Activated gamma-delta T cell (primary cell): ENCODE results near the gene TSPAN9.

ENCODE experiments used
- DNase-seq: peaks from one replicate; lab custom pipeline; 2025; lab: John Stamatoyannopoulos, UW

Gene TSPAN9

GRCh38 chr12:3316776-3317480 lies 239.7 kb downstream of the TSPAN9 start:
- DNase-seq, result no peak

- no peak for DNase-seq
These were observed 240.3 kb downstream of the TSPAN9 start for GRCh38 chr12:3317481-3317815.

DNA sequence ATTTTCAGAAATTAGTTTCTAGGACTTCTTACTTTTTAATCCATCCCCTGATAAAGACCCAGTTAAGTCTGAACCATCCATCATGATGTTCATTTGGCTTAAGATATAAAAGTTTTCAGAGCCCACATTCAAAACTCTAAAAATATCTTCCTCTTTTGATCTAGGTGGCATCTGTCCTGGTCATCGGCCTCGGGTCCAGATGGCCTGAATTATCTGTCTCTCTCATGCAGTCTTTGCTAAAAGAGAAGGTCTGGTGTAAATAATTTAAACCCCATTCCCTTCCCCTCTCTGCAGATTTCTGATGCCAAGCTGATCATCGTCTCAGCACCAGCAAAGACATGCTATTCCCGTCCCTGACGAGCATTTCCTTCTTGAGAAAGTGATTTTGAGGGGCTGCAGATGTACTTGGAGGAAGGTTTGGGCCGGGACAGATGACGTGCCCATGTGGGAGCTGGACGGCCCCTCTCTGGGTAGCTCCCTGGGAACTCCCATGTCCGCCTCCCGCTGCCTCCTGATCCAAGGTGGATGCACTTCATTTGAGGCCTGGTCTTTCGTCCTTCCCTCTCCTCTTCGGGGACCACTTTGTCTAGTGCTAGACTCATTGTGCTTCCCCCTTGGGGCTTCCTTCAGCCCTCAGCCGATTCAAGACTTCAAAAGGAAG lies 240.8 kb downstream of the TSPAN9 start:
- no peak for DNase-seq

DNA sequence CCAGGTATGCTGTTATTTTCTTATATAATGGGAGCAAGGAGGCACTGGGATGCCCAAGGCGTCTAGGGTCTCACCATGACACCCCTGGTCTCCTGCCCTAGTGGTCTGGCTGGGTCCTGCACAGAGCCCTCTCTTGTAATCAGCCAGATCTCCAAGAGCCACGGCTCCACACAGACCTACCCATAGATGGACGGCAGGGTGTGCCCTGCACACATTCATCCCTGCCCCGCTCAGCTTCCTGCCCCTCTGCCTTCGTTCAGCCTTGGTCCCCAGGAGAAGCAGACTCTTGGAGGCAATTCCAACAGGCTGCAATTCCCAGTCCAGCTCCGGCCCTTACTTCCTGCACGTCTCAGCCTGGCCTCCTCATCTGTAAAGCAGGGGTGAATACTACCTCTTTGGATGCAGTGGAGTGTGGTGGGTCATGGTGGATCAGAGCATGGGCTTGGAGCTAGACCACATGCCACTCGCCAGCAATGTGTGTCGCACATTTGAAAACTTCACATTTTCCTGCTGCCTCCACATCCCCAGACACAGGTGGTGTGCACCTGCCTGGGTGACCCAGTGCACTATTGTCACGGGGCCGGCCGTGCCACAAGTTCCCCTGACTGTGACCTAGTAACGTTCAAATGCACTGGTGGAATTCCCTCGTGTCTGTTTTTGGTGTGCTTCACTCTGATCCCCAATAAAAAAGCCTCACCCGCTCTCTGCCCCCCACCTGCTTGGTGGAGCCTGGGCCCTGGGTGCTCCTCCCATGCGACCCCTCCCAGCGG lies 242.7 kb downstream of the TSPAN9 start:
- no peak for DNase-seq

- DNase-seq, result no peak
These were observed 243.8 kb downstream of the TSPAN9 start for GRCh38 chr12:3320881-3321509.

DNA sequence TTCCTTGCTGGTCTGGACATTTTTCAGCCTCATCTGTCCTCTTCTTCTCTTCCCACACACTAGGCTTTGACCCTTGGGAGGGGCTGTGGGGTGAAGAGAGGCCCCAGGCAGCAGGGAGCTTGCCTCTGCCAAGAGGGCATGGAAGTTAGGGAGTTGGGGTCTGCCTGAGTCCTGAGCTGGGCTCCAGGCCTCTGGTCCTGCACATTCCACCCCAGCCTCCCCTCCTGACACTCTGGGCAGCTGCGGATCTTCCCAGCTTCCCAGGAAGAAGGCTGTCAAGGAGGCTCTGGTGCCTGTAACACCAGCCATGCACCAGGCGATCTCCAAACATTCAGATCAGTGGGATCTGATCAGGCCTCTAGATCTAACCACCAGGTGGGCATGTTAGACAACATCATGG lies 244.7 kb downstream of the TSPAN9 start:
- DNase-seq, result no peak

- DNase-seq, result no peak
These were observed 246.0 kb downstream of the TSPAN9 start for GRCh38 chr12:3323002-3323685.

GRCh38 chr12:3325736-3326135 lies 248.6 kb downstream of the TSPAN9 start:
- no peak for DNase-seq

DNA sequence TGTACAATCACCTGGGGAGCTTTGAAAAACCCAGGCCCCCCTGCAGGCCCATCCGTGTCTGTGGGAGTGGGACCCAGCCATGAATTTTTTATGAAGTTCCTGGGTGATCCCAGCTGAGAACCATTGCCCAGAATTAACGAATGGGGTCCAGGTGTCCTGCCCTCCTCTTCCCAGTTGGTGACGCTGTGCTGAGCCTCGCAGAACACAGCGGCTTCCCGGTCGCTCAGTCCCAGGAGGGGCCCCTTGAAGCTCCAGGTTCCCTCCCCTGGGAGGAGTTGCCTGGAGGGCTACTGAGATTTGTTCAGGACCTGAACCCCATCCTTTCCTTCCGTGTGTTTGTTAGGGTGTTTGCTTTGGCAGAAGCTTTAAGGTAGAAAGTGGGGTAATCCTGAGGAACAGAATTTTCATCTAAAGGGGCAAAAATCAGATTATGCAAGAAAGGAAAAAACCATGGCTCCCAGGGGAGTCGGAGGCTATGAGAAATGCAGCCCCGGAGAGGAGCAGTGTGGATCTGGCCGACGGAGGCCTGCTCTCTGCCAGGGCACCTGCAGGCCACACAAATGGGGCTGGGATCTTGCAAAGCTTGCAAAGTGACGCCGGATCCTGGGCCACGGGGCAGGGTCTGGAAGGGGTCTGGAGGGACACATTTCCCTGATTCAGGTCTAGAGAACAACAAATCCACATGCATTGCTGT lies 249.1 kb downstream of the TSPAN9 start:
- no peak for DNase-seq

DNA sequence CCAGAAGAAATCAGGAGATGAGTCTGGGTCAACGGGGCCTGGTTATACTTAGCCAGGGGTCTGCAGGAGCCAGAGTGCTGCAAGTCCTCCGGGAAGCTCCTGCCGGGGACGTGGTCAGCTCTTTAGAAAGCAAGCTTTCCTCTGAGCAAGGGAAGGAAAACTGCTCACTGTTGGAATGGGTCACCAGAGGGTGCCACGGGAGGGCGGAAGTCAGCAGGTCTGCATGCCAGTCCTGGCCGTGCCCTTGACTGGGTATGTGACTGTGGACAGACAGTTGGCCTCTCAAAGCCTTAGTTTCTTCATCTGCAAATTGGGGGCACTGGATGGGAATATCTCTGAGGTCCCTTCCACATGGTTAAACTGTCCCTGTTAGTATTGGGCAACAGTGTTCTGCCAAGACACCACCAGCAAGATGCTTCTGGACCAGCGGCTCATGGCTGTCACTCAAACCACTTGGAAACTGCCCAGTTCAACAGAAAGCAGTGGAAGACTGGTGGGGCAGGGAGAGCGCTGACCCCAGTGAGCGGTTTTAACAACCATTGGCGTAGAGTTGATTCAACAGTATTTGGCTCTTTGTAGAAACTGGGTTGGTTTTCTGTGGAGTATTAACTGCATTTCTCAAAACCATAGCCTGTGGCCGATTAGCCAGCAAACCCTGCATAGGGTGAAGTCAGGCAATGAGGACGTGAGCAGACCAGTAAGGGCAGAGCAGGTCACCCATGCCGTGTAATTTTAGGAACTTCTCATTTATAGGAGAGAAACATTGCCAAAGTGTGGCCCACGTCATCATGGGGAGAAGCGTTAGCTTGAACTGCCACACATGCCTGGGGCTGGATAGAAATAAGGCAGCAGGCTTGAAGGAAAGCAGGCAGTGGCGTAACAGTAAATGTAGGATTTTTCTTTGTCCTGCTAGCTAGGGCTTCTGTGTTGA lies 249.9 kb downstream of the TSPAN9 start:
- no peak for DNase-seq

GRCh38 chr12:3328081-3328480 lies 250.9 kb downstream of the TSPAN9 start:
- DNase-seq, result no peak

GRCh38 chr12:3328571-3328970 lies 251.4 kb downstream of the TSPAN9 start:
- DNase-seq, result no peak

- DNase-seq, result no peak
These were observed 252.2 kb downstream of the TSPAN9 start for GRCh38 chr12:3329361-3329760.

DNA sequence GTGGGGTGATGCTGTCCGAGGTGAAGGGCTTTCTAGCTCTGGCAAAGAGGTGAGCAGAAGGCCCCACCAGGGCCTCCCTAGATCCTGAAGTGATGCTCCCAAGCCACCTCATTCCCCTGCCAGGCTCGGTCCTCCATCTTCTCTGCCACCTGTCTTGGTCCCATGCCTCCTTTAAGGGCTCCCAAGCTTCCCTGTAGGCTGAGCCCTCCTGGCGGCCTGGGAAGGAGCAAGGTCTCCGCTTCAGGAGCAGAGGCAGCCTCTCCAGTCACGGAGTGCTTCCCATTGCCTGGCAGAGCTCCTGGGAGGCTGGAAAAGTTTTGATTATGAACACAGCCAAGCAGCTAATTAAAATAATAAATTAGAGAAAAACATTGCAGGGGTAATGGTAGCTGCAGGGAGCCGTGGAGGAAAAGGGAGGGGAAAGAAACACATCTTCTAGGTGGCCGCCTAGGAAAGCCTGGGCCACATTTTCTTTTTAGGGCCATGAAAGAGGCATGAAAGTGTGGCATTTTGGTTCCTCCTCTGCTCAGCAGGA lies 253.9 kb downstream of the TSPAN9 start:
- DNase-seq, result no peak

- no peak for DNase-seq
These were observed 255.0 kb downstream of the TSPAN9 start for GRCh38 chr12:3332188-3332587.

- no peak for DNase-seq
These were observed 256.4 kb downstream of the TSPAN9 start for GRCh38 chr12:3333583-3333982.

GRCh38 chr12:3333991-3334391 lies 256.8 kb downstream of the TSPAN9 start:
- DNase-seq, result no peak

DNA sequence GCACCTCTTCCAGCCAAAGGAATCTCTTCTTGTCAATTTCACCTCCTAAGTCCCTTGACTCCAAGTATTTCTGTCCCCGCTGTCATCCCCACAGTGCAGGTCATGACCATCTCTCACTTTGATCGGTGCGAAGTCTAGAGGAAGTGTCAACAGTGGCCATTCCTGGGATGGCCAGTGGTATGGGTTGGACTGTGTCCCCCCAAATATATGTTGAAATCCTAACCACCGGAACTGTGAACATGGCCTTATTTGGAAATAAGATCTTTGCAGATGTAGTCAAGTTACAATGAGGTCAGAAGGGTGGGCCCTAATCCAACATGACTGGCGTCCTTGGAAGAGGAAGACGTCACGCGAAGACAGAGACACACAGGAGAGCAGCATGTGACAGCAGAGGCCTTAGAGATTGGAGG lies 257.9 kb downstream of the TSPAN9 start:
- no peak for DNase-seq
